Nephron progenitor cell (in vitro differentiated cells): ENCODE measurements around the gene DPYSL3.

Source experiments
- DNase-seq: peaks from one replicate; pipeline ENCODE4 v3.0.0; 2021
- H3K27ac Mint-ChIP-seq: 2 replicates; pipeline ENCODE4 v1.8.0; 2021; ENCODE audit warnings: mild to moderate bottlenecking, moderate library complexity, mixed read lengths
- H3K27me3 Mint-ChIP-seq: 2 replicates; pipeline ENCODE4 v1.8.0; 2021; ENCODE audit warnings: mild to moderate bottlenecking, low read depth, mixed read lengths; ENCODE audit not compliant: poor library complexity
- H3K36me3 Mint-ChIP-seq: 2 replicates; pipeline ENCODE4 v1.8.0; 2021; ENCODE audit warnings: low read depth, mixed read lengths
- H3K4me1 Mint-ChIP-seq: 2 replicates; pipeline ENCODE4 v1.8.0; 2021; ENCODE audit warnings: mixed read lengths
- H3K4me3 Mint-ChIP-seq: 2 replicates; pipeline ENCODE4 v1.8.0; 2021; ENCODE audit warnings: mild to moderate bottlenecking, moderate library complexity, mixed read lengths
- H3K9me3 Mint-ChIP-seq: 2 replicates; pipeline ENCODE4 v1.8.0; 2021; ENCODE audit warnings: mild to moderate bottlenecking, moderate library complexity, mixed read lengths
- TF ChIP-seq, protein P1 (sequence below): fragments of 200-600 bp; sonication (generic); IDR thresholded peaks from 2 replicates; pipeline ENCODE4 v1.5.0; 2021; ENCODE audit warnings: antibody characterized with exemption

DPYSL3 gene

DNA sequence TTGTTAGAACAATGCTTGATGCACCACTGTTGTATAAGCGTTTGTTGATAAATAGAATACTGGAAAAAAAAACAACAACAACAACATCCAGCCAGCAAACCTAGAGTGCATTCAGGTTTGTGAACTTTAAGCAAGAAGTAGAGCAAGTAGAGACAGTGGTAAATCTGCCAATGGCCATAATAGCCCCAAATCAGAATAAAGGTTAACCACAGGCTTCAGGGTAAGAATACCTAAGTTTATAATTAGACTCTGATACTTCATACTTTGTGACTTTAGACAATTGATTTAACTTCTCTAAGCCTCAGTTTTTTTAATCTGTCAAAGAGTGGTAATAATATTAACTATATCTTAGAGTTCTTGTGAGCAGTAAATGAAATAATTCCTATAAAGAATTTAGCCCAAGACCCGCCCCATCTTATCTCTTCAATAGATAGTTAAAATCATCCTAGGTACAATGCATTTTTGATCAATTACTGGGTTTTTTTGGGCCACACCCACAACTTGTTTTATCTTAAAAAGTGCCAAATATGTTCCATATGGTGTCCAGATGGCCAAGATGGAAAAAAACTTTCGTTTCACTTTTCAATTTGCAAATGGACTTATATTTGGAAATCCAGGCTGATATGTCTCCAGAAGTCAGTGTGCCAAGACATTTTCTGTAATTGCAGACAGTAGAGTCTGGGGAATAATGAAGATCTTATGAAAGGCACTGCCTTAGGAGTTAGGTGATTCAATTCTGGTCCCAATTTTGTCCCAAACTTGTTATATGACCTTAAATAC is 24.5 kb upstream of the DPYSL3 start:
- H3K27me3 Mint-ChIP-seq, result peaks cover 4% of the 10 kb centered on the region
- H3K9me3 Mint-ChIP-seq, result no peaks in the 10 kb centered on the region
- H3K36me3 Mint-ChIP-seq, result no peaks in the 10 kb centered on the region
- H3K4me3 Mint-ChIP-seq, result no peak overlapping the region
- H3K27ac Mint-ChIP-seq, result no peak overlapping the region
- TF ChIP-seq, protein P1, sequence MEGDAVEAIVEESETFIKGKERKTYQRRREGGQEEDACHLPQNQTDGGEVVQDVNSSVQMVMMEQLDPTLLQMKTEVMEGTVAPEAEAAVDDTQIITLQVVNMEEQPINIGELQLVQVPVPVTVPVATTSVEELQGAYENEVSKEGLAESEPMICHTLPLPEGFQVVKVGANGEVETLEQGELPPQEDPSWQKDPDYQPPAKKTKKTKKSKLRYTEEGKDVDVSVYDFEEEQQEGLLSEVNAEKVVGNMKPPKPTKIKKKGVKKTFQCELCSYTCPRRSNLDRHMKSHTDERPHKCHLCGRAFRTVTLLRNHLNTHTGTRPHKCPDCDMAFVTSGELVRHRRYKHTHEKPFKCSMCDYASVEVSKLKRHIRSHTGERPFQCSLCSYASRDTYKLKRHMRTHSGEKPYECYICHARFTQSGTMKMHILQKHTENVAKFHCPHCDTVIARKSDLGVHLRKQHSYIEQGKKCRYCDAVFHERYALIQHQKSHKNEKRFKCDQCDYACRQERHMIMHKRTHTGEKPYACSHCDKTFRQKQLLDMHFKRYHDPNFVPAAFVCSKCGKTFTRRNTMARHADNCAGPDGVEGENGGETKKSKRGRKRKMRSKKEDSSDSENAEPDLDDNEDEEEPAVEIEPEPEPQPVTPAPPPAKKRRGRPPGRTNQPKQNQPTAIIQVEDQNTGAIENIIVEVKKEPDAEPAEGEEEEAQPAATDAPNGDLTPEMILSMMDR, result no peak
- DNase-seq, result no peak
- H3K4me1 Mint-ChIP-seq, result peaks cover 4% of the 10 kb centered on the region

DNA sequence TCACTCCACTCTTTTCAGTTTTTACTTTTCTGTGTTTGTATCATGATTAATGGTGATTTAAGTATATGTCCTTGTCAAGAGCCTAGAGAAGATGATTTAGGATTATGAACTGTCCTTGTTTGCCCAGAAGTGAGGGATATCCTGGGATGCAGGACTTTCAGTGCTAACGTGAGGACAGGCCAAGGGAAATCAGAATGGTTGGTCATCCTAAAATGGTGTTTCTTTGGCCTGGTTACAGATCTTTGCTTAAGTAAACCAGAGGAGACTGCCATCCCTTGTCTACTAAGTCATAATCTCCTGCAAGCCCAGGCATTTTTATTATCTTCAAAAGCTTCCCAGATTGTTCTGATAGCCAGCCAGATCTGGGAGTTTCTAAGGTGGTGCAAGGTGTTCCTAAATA is 22.3 kb upstream of the DPYSL3 start:
- H3K9me3 Mint-ChIP-seq, result no peaks in the 10 kb centered on the region
- no peaks in the 10 kb centered on the region for H3K36me3 Mint-ChIP-seq
- no peaks in the 10 kb centered on the region for H3K4me1 Mint-ChIP-seq
- no peak overlapping the region for H3K4me3 Mint-ChIP-seq
- peaks cover 4% of the 10 kb centered on the region for H3K27me3 Mint-ChIP-seq
- DNase-seq, result no peak
- TF ChIP-seq, protein P1, result no peak
- no peak overlapping the region for H3K27ac Mint-ChIP-seq

DNA sequence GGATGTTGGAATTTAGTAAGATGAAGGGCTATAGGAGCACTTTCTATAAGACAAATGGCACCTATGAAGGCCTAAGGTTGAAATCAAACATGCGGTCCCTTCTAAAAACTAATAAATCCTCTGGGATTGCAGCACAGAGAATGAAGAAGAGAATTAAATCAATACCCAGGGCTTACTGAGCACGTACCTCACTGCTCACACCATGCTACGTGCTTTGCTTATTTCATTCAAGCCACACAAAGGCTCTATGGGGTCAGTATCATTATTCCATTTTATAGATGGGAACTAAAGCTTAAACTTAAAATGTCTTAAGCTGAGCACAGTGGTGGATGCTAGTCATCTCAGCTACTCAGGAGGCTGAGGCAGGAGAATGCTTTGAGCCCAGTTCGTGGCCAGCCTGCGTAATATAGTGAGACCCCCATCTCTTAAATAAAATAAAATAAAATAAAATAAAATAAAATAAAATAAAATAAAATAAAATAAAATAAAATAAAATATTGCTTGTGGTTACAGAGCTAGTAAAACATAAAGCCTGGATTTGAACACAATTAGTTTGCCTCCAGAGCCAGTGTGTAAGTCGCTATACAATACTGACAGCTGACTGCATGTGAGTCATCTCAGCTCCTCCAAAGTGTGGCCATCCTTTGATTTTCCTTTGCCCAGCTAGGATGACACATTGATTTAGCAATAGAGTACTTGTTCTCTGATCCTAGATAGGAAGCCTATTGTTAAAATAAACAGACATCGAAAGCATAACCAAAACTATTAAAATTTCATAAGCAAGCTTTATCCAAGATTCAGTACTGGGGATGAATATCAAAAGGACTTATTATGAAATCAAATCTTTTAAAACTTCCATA is 20.9 kb upstream of the DPYSL3 start:
- Mint-ChIP-seq H3K4me3 (no peak overlapping the region), H3K27me3 (peaks cover 4% of the 10 kb centered on the region), H3K27ac (no peak overlapping the region), H3K4me1 (no peaks in the 10 kb centered on the region), H3K9me3 (no peaks in the 10 kb centered on the region), H3K36me3 (no peaks in the 10 kb centered on the region)
- TF ChIP-seq, protein P1, result no peak
- DNase-seq, result no peak

GRCh38 chr5:147523069-147523468 is 13.2 kb upstream of the DPYSL3 start:
- peaks cover 3% of the 10 kb centered on the region for H3K27me3 Mint-ChIP-seq
- H3K4me3 Mint-ChIP-seq, result no peak overlapping the region
- no peak for DNase-seq
- TF ChIP-seq, protein P1, result no peak
- no peaks in the 10 kb centered on the region for H3K9me3 Mint-ChIP-seq
- H3K36me3 Mint-ChIP-seq, result no peaks in the 10 kb centered on the region
- no peaks in the 10 kb centered on the region for H3K4me1 Mint-ChIP-seq
- no peak overlapping the region for H3K27ac Mint-ChIP-seq

GRCh38 chr5:147522435-147522834 is 12.6 kb upstream of the DPYSL3 start:
- no peak for DNase-seq
- TF ChIP-seq, protein P1, result no peak
- no peak overlapping the region for H3K4me3 Mint-ChIP-seq
- peaks cover 3% of the 10 kb centered on the region for H3K27me3 Mint-ChIP-seq
- no peak overlapping the region for H3K27ac Mint-ChIP-seq
- no peaks in the 10 kb centered on the region for H3K4me1 Mint-ChIP-seq
- no peaks in the 10 kb centered on the region for H3K36me3 Mint-ChIP-seq
- no peaks in the 10 kb centered on the region for H3K9me3 Mint-ChIP-seq
